Upper lobe of right lung (tissue), 1 donor: ENCODE results near the gene EXOSC1. TPM values are rescaled to one million over a fixed set of nuclear protein-coding genes. Genes with fewer than 3 reads are reported as not detected.
A peak's percentile ranks its signal among the peaks of the same experiment; 100 is the strongest.
"Not testable (repeated sequence)": the region's sequence is repeated elsewhere in the genome, so short reads cannot be mapped to it uniquely, and the experiment has no call there.

Source experiments
- ATAC-seq: fragments of 200-7000 bp; cut with Tn5 transposase; one replicate; pipeline ENCODE4 v1.9.1; 2020; ENCODE audit warnings: mild to moderate bottlenecking, moderate library complexity
- DNase-seq: peaks from one replicate; pipeline ENCODE4 v3.0.0-alpha.2; 2020
- H3K27ac ChIP-seq: fragments of 200-600 bp; one replicate; pipeline ENCODE4 v1.8.0; 2022
- H3K27me3 ChIP-seq: fragments of 200-600 bp; one replicate; pipeline ENCODE4 v1.8.0; 2022; ENCODE audit warnings: mild to moderate bottlenecking
- H3K36me3 ChIP-seq: fragments of 200-600 bp; one replicate; pipeline ENCODE4 v1.8.0; 2022
- H3K4me1 ChIP-seq: fragments of 200-600 bp; one replicate; pipeline ENCODE4 v1.8.0; 2022
- H3K4me3 ChIP-seq: fragments of 200-600 bp; one replicate; pipeline ENCODE4 v1.8.0; 2022; ENCODE audit warnings: mild to moderate bottlenecking
- H3K9me3 ChIP-seq: fragments of 200-600 bp; one replicate; pipeline ENCODE4 v1.8.0; 2022
- CTCF ChIP-seq: fragments of 200-600 bp; IDR thresholded peaks from one replicate; pipeline ENCODE4 v1.8.0; 2022; ENCODE audit warnings: antibody characterized with exemption
- intact Hi-C: fragments of 100-400 bp; cut with DNase I; formaldehyde crosslinking; loops from one replicate; pipeline ENCODE4 v1.11.0; 2022
- total RNA-seq: library from RNA; stranded (reverse); fragmentation: NEBNext Ultra II Directional; extraction: Animal tissue kit (Norgen Biotek cat#: 25700); gene quantifications from one replicate; pipeline ENCODE4 v1.2.1, GENCODE V29; 2021
- donor health status: DM: no; HTN: yes; CAD: no; lungs with severe emphysema.

The EXOSC1 gene
- total RNA-seq, 1 donor from 2014 or later = 27.0 TPM

- DNase-seq (no peak), ATAC-seq (no peak)
- intact Hi-C loops = no loop called here
- no peak overlapping the region for H3K4me3 ChIP-seq
- H3K36me3 ChIP-seq = peaks cover 79% of the 10 kb centered on the region
- H3K27ac ChIP-seq = no peak overlapping the region
- H3K27me3 ChIP-seq = no peaks in the 10 kb centered on the region
- no peak for TF ChIP-seq CTCF
- H3K9me3 ChIP-seq = no peaks in the 10 kb centered on the region
- H3K4me1 ChIP-seq = no peaks in the 10 kb centered on the region
Observed at GRCh38 chr10:97434055-97434454, 11.8 kb downstream of the EXOSC1 start.

- Histone ChIP-seq H3K27me3 (no peaks in the 10 kb centered on the region), H3K9me3 (no peaks in the 10 kb centered on the region), H3K4me3 (no peak overlapping the region), H3K4me1 (peaks cover 28% of the 10 kb centered on the region), H3K36me3 (peaks cover 27% of the 10 kb centered on the region), H3K27ac (no peak overlapping the region)
- ATAC-seq (no peak), DNase-seq (no peak)
- intact Hi-C loops = no loop called here
- no peak for TF ChIP-seq CTCF
Observed at GRCh38 chr10:97428572-97428981, 17.2 kb downstream of the EXOSC1 start.

GRCh38 chr10:97427571-97428179 is 18.1 kb downstream of the EXOSC1 start:
- intact Hi-C loops = loop anchor here (2.0 kb wide), 1 partner anchor 13 kb away; no protein-coding TSS in a partner anchor
- no peak for DNase-seq

GRCh38 chr10:97426776-97427570 is 18.8 kb downstream of the EXOSC1 start:
- DNase-seq = no peak
- Histone ChIP-seq H3K4me1 (peaks cover 28% of the 10 kb centered on the region), H3K4me3 (peak overlapping the region; percentile 92), H3K9me3 (no peaks in the 10 kb centered on the region), H3K27ac (peak overlapping the region; percentile 89), H3K27me3 (no peaks in the 10 kb centered on the region), H3K36me3 (peaks cover 21% of the 10 kb centered on the region)
- no peak for ATAC-seq
- TF ChIP-seq CTCF = no peak
- intact Hi-C loops = loop anchor here (2.0 kb wide), 1 partner anchor 14 kb away; no protein-coding TSS in a partner anchor

More at GRCh38 chr10:97427571-97428179, 18.1 kb downstream of the EXOSC1 start:
- peak overlapping the region; percentile 89 for H3K27ac ChIP-seq
- peak overlapping the region; percentile 92 for H3K4me3 ChIP-seq
- H3K36me3 ChIP-seq = peaks cover 23% of the 10 kb centered on the region
- peaks cover 28% of the 10 kb centered on the region for H3K4me1 ChIP-seq
- H3K27me3 ChIP-seq = no peaks in the 10 kb centered on the region
- TF ChIP-seq CTCF = no peak
- peak; percentile 0 for ATAC-seq
- H3K9me3 ChIP-seq = no peaks in the 10 kb centered on the region

GRCh38 chr10:97425964-97426775 is 19.6 kb downstream of the EXOSC1 start, which contains the start of gene PGAM1:
PGAM1 (plus strand) TSS chr10:97426191; CDS start chr10:97426308, 117 bp downstream.
- Histone ChIP-seq H3K27ac (peak within 1 kb of the TSS; percentile 89), H3K27me3 (no peaks in the 10 kb centered on the region), H3K4me3 (peak within 1 kb of the TSS; percentile 92), H3K9me3 (no peaks in the 10 kb centered on the region), H3K4me1 (peaks cover 28% of the 10 kb centered on the region), H3K36me3 (peaks cover 13% of the 10 kb centered on the region)
- ATAC-seq (peak; percentile 95), DNase-seq (peak; percentile 98)
- TF ChIP-seq CTCF = peak; percentile 49
- intact Hi-C loops = loop anchor here (2.0 kb wide), 1 partner anchor 15 kb away; no protein-coding TSS in a partner anchor

GRCh38 chr10:97423757-97424098 is 22.1 kb downstream of the EXOSC1 start:
- H3K9me3 ChIP-seq, intact Hi-C loops, H3K27me3 ChIP-seq, H3K36me3 ChIP-seq, ATAC-seq, H3K27ac ChIP-seq, H3K4me3 ChIP-seq: not testable (repeated sequence)
- H3K4me1 ChIP-seq = peaks cover 27% of the 10 kb centered on the region
- peak; percentile 76 for DNase-seq
